ENCODE measurements around the gene PROSER3.

DNA sequence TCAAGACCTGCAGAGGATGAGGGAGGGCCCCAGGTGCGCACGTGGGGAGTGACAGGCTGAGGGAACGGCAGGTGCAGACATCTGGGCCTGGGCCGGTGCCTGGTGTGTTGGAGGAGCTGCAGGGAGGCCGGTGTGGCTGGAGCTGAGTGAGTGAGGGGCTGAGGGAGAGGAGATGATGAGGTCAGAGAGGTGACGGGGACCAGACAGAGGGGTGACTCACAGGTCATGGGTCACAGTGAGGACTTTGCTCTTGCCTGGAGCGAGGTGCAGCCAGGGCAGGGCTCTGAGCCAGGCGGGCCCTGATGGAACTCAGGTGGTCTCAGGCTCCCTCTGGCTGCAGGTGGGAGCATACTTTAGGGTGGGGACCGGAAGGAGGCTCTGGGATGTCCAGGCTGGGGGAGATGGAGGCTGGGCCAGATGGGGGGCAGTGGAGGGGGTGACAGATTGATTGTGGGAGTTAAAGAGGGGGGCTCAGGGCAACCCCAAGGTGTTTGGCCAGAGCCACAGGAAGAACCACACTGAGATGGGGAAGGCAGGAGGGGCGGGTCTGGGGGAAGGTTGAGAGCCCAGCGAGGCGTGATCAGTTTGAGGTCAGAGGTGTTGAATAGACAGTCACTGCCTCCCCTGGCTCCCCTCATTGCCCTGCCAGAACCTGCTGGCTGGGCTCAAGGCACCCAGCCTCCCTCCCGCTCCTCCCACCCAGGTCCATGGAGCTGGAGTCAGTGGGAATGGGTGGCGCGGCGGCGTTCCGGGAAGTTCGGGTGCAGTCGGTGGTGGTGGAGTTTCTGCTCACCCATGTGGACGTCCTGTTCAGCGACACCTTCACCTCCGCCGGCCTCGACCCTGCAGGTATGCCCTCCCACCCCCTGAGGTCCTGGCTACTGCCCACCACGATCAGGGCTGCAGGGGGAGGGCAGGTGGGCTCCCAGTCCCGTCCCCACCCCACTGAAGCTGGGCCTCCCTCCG, 25.8 kb downstream of the PROSER3 start:
- TF ChIP-seq, protein P1, sequence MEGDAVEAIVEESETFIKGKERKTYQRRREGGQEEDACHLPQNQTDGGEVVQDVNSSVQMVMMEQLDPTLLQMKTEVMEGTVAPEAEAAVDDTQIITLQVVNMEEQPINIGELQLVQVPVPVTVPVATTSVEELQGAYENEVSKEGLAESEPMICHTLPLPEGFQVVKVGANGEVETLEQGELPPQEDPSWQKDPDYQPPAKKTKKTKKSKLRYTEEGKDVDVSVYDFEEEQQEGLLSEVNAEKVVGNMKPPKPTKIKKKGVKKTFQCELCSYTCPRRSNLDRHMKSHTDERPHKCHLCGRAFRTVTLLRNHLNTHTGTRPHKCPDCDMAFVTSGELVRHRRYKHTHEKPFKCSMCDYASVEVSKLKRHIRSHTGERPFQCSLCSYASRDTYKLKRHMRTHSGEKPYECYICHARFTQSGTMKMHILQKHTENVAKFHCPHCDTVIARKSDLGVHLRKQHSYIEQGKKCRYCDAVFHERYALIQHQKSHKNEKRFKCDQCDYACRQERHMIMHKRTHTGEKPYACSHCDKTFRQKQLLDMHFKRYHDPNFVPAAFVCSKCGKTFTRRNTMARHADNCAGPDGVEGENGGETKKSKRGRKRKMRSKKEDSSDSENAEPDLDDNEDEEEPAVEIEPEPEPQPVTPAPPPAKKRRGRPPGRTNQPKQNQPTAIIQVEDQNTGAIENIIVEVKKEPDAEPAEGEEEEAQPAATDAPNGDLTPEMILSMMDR (IDR thresholded peaks at IDR 0.05): no peak
- no peak for TF ChIP-seq POLR2A (IDR thresholded peaks at IDR 0.05)
